DMS53 (cell line): ENCODE measurements around the gene LRRC4.

ENCODE experiments used
- DNase-seq: peaks from one replicate; lab custom pipeline; 2025; lab: John Stamatoyannopoulos, UW

The LRRC4 gene

GRCh38 chr7:128030654-128031611 lies at the start of gene LRRC4:
Gene LRRC4 (minus strand): TSS chr7:128031437. CDS start chr7:128030640, 797 bp downstream.
- no peak for DNase-seq

- DNase-seq, result no peak
Measured at GRCh38 chr7:128080169-128080568, 48.9 kb upstream of the LRRC4 start.

- DNase-seq, result no peak
Measured at GRCh38 chr7:128078309-128078708, 47.1 kb upstream of the LRRC4 start.

- DNase-seq, result no peak
Measured at GRCh38 chr7:128076796-128077271, 45.6 kb upstream of the LRRC4 start.

- no peak for DNase-seq
Measured at GRCh38 chr7:128076196-128076795, 45.1 kb upstream of the LRRC4 start.

GRCh38 chr7:128075242-128076095 lies 44.2 kb upstream of the LRRC4 start:
- DNase-seq, result no peak

GRCh38 chr7:128074736-128075135 lies 43.5 kb upstream of the LRRC4 start:
- no peak for DNase-seq

GRCh38 chr7:128074336-128074735 lies 43.1 kb upstream of the LRRC4 start:
- no peak for DNase-seq

GRCh38 chr7:128073671-128074310 lies 42.6 kb upstream of the LRRC4 start:
- no peak for DNase-seq

- DNase-seq, result no peak
Measured at GRCh38 chr7:128071801-128072200, 40.6 kb upstream of the LRRC4 start.

- DNase-seq, result no peak
Measured at GRCh38 chr7:128071376-128071775, 40.1 kb upstream of the LRRC4 start.

- DNase-seq, result no peak
Measured at GRCh38 chr7:128069373-128070364, 38.4 kb upstream of the LRRC4 start.

- DNase-seq, result no peak
Measured at GRCh38 chr7:128068785-128069184, 37.5 kb upstream of the LRRC4 start.

- DNase-seq, result no peak
Measured at GRCh38 chr7:128067983-128068382, 36.7 kb upstream of the LRRC4 start.

GRCh38 chr7:128066858-128067257 lies 35.6 kb upstream of the LRRC4 start:
- no peak for DNase-seq

- no peak for DNase-seq
Measured at GRCh38 chr7:128066395-128066794, 35.2 kb upstream of the LRRC4 start.

GRCh38 chr7:128065872-128066271 lies 34.6 kb upstream of the LRRC4 start:
- no peak for DNase-seq

GRCh38 chr7:128063088-128063487 lies 31.9 kb upstream of the LRRC4 start:
- no peak for DNase-seq

- DNase-seq, result no peak
Measured at GRCh38 chr7:128060018-128060417, 28.8 kb upstream of the LRRC4 start.
